Measurements from ENCODE around the gene SIVA1.

- TF ChIP-seq, protein P1, sequence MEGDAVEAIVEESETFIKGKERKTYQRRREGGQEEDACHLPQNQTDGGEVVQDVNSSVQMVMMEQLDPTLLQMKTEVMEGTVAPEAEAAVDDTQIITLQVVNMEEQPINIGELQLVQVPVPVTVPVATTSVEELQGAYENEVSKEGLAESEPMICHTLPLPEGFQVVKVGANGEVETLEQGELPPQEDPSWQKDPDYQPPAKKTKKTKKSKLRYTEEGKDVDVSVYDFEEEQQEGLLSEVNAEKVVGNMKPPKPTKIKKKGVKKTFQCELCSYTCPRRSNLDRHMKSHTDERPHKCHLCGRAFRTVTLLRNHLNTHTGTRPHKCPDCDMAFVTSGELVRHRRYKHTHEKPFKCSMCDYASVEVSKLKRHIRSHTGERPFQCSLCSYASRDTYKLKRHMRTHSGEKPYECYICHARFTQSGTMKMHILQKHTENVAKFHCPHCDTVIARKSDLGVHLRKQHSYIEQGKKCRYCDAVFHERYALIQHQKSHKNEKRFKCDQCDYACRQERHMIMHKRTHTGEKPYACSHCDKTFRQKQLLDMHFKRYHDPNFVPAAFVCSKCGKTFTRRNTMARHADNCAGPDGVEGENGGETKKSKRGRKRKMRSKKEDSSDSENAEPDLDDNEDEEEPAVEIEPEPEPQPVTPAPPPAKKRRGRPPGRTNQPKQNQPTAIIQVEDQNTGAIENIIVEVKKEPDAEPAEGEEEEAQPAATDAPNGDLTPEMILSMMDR (IDR thresholded peaks at IDR 0.05) = no peak
- TF ChIP-seq POLR2AphosphoS5 (IDR thresholded peaks at IDR 0.05; ENCODE audit: low read depth, low read length) (no peak), RFX5 (IDR thresholded peaks at IDR 0.05; ENCODE audit: low read length) (no peak), SIN3A (IDR thresholded peaks at IDR 0.05; ENCODE audit: borderline replicate concordance, low read depth, low read length) (no peak), EP300 (IDR thresholded peaks at IDR 0.05; ENCODE audit: borderline replicate concordance in 1 of 2, low read depth in 1 of 2, low read length in 1 of 2) (no peak), TAF1 (IDR thresholded peaks at IDR 0.05; ENCODE audit: borderline replicate concordance, low read depth, low read length) (no peak), YY1 (IDR thresholded peaks at IDR 0.05; ENCODE audit: low read depth) (no peak), USF2 (IDR thresholded peaks at IDR 0.05; ENCODE audit: borderline replicate concordance, low read depth, low read length) (no peak)
- TF ChIP-seq, protein P2, sequence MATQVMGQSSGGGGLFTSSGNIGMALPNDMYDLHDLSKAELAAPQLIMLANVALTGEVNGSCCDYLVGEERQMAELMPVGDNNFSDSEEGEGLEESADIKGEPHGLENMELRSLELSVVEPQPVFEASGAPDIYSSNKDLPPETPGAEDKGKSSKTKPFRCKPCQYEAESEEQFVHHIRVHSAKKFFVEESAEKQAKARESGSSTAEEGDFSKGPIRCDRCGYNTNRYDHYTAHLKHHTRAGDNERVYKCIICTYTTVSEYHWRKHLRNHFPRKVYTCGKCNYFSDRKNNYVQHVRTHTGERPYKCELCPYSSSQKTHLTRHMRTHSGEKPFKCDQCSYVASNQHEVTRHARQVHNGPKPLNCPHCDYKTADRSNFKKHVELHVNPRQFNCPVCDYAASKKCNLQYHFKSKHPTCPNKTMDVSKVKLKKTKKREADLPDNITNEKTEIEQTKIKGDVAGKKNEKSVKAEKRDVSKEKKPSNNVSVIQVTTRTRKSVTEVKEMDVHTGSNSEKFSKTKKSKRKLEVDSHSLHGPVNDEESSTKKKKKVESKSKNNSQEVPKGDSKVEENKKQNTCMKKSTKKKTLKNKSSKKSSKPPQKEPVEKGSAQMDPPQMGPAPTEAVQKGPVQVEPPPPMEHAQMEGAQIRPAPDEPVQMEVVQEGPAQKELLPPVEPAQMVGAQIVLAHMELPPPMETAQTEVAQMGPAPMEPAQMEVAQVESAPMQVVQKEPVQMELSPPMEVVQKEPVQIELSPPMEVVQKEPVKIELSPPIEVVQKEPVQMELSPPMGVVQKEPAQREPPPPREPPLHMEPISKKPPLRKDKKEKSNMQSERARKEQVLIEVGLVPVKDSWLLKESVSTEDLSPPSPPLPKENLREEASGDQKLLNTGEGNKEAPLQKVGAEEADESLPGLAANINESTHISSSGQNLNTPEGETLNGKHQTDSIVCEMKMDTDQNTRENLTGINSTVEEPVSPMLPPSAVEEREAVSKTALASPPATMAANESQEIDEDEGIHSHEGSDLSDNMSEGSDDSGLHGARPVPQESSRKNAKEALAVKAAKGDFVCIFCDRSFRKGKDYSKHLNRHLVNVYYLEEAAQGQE (IDR thresholded peaks at IDR 0.05; ENCODE audit: low read depth, low read length) = no peak
Observed at GRCh38 chr14:104801520-104802393, 48.8 kb downstream of the SIVA1 start.
